ENCODE data around the gene SPEN.
A peak's percentile ranks its signal among the peaks of the same experiment; 100 is the strongest.
"Not testable (repeated sequence)": the region's sequence is repeated elsewhere in the genome, so short reads cannot be mapped to it uniquely, and the experiment has no call there.

The SPEN gene

DNA sequence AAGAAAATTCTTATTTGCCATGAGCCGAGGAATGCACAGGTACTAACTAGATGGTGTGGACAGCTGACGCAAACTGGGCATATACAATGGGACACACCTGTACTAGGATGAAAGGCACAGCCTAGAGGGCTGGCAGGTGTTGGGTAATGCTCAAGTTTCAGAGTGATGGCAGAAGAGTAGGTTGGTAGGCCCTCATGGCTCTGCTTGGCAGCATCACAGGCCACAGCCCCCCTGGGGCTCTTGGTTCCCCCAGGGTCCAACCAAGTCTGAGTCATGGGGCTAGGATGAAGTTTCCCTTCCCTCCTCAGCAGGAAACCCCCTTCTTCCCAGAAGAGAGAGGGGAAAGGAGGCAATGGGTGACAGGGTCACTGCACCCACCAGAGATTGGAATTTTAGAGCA, 35.2 kb downstream of the SPEN start:
- Histone ChIP-seq H3K9me3 (ENCODE audit: low read depth, low read length) (no peaks in the 10 kb centered on the region), H3K27ac (peak overlapping the region; percentile 81), H3K9ac (ENCODE audit: insufficient read length) (no peak overlapping the region), H3K4me3 (no peak overlapping the region), H3K36me3 (ENCODE audit: insufficient read depth, low read length) (peaks cover 14% of the 10 kb centered on the region)
- TF ChIP-seq FOXP2 (optimal IDR thresholded peaks at IDR 0.05; ENCODE audit: control extremely low read depth, extremely low read length, insufficient read depth) (no peak), POLR2AphosphoS5 (IDR thresholded peaks at IDR 0.05; ENCODE audit: borderline replicate concordance, low read depth, low read length) (no peak), EZH2 (IDR thresholded peaks at IDR 0.05) (no peak)
- no peak for DNase-seq (ENCODE audit: low read depth, low spot score)

DNA sequence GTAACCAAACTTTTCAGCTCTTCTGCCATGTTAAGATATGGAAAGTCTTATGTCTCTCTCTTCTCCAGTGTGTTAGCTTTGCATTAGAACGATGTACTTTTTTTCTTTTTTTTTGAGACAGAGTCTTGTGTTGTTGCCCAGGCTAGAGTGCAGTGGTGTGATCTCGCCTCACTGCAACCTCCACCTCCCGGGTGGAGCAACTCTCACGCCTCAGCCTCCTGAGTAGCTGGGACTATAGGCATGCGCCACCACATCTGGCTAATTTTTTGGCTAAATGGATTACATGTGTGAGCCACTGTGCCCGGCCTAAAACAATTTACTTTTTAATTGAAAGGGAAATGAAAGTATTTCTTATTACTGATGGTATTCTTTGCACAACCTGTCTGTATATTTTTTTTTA, 35.8 kb downstream of the SPEN start:
- Histone ChIP-seq H3K36me3 (ENCODE audit: insufficient read depth, low read length) (peaks cover 8% of the 10 kb centered on the region), H3K27ac (peak overlapping the region; percentile 81), H3K9ac (ENCODE audit: insufficient read length) (no peak overlapping the region), H3K4me3 (no peak overlapping the region), H3K9me3 (ENCODE audit: low read depth, low read length) (no peaks in the 10 kb centered on the region)
- no peak for TF ChIP-seq FOXP2 (optimal IDR thresholded peaks at IDR 0.05; ENCODE audit: control extremely low read depth, extremely low read length, insufficient read depth)
- TF ChIP-seq EZH2 (IDR thresholded peaks at IDR 0.05): no peak
- no peak for TF ChIP-seq POLR2AphosphoS5 (IDR thresholded peaks at IDR 0.05; ENCODE audit: borderline replicate concordance, low read depth, low read length)
- no peak for DNase-seq (ENCODE audit: low read depth, low spot score)

DNA sequence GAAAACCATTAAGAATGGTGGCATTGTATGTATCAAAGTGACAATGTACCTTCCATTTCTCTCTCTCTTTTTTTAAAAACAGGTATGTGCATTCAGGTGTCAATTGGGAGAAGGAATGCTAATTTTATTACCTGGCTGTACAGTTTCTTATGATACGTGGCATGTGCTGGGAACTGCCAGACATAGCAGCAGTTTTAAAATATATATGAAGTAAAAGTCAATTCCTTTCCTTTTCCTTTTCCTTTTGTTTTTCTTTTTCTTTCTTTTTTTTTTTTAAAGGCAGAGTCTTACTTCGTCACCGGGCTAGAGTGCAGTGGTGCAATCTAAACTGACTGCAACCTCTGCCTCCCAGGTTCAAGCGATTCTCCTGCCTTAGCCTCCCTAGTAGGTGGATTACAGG, 37.0 kb downstream of the SPEN start:
- Histone ChIP-seq H3K9ac (ENCODE audit: insufficient read length) (no peak overlapping the region), H3K9me3 (ENCODE audit: low read depth, low read length) (no peaks in the 10 kb centered on the region), H3K36me3 (ENCODE audit: insufficient read depth, low read length) (peaks cover 9% of the 10 kb centered on the region), H3K4me3 (no peak overlapping the region), H3K27ac (peak overlapping the region; percentile 94)
- DNase-seq (ENCODE audit: low read depth, low spot score): no peak
- no peak for TF ChIP-seq POLR2AphosphoS5 (IDR thresholded peaks at IDR 0.05; ENCODE audit: borderline replicate concordance, low read depth, low read length)
- TF ChIP-seq EZH2 (IDR thresholded peaks at IDR 0.05): no peak
- no peak for TF ChIP-seq FOXP2 (optimal IDR thresholded peaks at IDR 0.05; ENCODE audit: control extremely low read depth, extremely low read length, insufficient read depth)

DNA sequence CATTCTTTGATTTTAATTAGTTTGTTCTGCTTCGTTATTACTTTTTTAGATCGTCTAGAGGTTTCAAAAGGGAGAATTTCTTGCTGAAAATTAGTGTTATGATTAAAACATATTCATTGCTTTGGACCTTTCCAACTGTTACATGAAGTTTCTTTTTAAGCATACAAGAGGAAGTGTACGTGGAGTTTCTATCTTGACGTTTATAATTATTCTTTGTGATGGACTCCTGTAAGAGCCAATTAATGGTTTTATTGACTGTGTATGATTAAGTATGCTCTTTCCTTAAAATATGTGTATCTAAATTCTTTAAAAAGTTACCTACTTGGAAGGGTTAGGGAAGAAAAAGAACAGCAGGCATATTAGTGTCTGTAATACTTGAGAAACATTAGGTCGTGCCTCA, 37.8 kb downstream of the SPEN start:
- Histone ChIP-seq H3K4me3 (peak overlapping the region; percentile 75), H3K27ac (peak overlapping the region; percentile 94), H3K9me3 (ENCODE audit: low read depth, low read length) (no peaks in the 10 kb centered on the region), H3K9ac (ENCODE audit: insufficient read length) (peak overlapping the region; percentile 69), H3K36me3 (ENCODE audit: insufficient read depth, low read length) (peaks cover 17% of the 10 kb centered on the region)
- DNase-seq (ENCODE audit: low read depth, low spot score): no peak
- TF ChIP-seq EZH2 (IDR thresholded peaks at IDR 0.05) (no peak), FOXP2 (optimal IDR thresholded peaks at IDR 0.05; ENCODE audit: control extremely low read depth, extremely low read length, insufficient read depth) (no peak), POLR2AphosphoS5 (IDR thresholded peaks at IDR 0.05; ENCODE audit: borderline replicate concordance, low read depth, low read length) (no peak)

DNA sequence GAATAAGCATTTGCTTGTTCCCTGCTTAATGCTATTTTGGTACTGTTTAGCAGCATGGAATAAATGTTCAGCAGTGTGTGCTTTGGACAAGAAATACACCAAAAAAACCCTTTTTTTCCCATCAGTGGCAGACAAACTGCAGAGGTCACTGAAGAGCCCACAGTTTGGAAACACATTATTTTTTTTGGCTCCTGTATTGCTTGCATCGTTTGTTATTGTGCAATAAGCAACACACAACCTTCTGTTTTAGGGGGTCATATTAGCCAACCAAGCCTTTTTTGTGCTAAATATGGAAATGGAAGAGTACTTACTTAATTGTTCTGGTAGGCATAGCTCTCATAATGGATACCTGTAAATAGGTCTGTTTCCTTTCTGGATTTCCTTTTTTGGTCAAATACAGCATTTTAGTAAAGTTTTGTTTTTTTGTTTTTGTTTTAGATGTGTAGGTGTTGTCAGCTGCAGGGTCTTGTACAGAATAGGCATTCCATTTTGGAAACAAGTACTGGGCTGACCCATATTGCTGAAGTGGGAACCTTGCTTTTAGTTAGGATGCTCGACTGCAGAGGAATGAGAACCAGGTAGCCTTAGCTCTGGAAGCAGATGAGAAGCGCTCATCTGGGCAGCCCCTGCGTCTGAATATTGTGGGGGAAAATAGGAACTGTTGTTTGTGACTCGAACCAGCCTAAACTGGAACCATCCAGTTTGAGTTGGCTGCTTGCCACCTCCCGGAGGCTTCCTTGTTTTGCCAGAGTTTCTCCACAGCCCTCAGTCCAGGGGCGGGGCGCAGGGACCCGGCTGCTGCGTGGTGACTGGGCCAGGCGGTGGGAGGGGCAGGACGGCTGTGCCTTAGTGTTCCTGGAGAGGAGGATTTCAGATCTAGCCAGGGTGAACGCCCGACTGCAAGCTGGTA, 38.4 kb downstream of the SPEN start:
- H3K36me3 ChIP-seq (ENCODE audit: insufficient read depth, low read length): peaks cover 21% of the 10 kb centered on the region
- no peaks in the 10 kb centered on the region for H3K9me3 ChIP-seq (ENCODE audit: low read depth, low read length)
- peak overlapping the region; percentile 69 for H3K9ac ChIP-seq (ENCODE audit: insufficient read length)
- TF ChIP-seq POLR2AphosphoS5 (IDR thresholded peaks at IDR 0.05; ENCODE audit: borderline replicate concordance, low read depth, low read length): no peak; the same call in 1 of the 2 replicates
- no peak for TF ChIP-seq EZH2 (IDR thresholded peaks at IDR 0.05)
- TF ChIP-seq FOXP2 (optimal IDR thresholded peaks at IDR 0.05; ENCODE audit: control extremely low read depth, extremely low read length, insufficient read depth): no peak
- peak overlapping the region; percentile 94 for H3K27ac ChIP-seq
- H3K4me3 ChIP-seq: peak overlapping the region; percentile 75
- DNase-seq (ENCODE audit: low read depth, low spot score): peak; percentile 79

DNA sequence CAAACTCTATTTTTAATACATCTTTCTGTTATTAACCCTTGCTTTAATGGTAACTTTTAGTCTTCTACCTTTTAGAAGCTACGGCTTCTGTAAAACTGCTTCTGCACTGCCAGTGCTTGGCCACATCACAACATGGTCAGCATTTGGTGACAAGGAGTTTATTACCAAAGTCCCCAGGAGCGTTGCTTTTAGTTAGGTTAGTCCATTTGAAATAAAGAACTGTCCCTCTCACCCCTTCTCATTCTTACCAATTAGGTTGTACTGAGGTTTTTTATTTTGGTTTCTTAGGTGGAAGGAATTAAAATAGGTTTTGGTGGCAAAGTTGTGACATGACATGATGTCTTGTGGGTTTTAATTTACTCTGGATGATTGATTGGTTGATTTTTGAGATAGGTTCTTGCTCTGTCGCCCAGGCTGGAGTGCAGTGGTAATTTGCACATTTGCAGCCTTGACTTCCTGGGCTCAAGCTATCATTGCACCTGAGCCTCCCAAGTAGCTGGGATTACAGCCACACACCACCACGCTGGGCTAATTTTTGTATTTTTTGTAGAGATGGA, 39.2 kb downstream of the SPEN start:
- peak overlapping the region; percentile 27 for H3K9ac ChIP-seq (ENCODE audit: insufficient read length)
- no peak for DNase-seq (ENCODE audit: low read depth, low spot score)
- H3K27ac ChIP-seq: peak overlapping the region; percentile 70; the same call in 1 of the 2 replicates
- peak overlapping the region; percentile 75 for H3K4me3 ChIP-seq
- peaks cover 18% of the 10 kb centered on the region for H3K36me3 ChIP-seq (ENCODE audit: insufficient read depth, low read length)
- TF ChIP-seq POLR2AphosphoS5 (IDR thresholded peaks at IDR 0.05; ENCODE audit: borderline replicate concordance, low read depth, low read length): no peak
- no peak for TF ChIP-seq FOXP2 (optimal IDR thresholded peaks at IDR 0.05; ENCODE audit: control extremely low read depth, extremely low read length, insufficient read depth)
- no peak for TF ChIP-seq EZH2 (IDR thresholded peaks at IDR 0.05)
- no peaks in the 10 kb centered on the region for H3K9me3 ChIP-seq (ENCODE audit: low read depth, low read length)

DNA sequence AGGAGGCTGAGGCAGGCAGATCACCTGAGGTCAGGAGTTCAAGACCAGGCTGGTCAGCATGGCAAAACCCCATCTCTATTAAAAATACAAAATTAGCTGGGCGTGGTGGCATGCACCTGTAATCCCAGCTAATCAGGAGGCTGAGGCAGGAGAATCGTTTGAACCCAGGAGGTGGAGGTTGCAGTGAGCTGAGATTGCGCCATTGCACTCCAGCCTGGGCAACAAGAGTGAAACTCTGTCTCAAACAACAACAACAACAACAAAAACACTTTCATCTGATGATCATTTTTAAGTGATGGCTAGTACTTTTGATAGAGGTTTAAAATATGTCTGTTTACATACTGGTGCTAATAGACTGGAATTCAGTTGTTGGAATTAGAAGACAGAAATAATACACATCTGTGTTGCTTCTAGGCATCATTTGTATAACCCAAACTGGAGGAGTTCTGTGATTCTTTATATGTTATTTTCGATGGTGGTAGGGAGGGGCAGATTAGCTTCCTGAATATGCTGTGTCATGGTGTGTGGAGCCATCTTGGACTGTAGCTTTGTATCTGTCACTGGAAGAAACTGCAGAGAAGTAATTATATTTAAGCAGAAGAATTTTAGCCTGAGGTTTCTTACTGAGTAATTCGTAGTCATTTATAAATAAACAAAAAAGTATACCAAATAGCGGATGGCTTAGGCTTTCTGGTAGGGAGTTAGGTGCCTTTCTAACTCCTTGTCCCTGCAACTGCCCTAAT, 45.5 kb downstream of the SPEN start:
- H3K9me3 ChIP-seq (ENCODE audit: low read depth, low read length); H3K4me3 ChIP-seq: not testable (repeated sequence)
- H3K36me3 ChIP-seq (ENCODE audit: insufficient read depth, low read length): peaks cover 31% of the 10 kb centered on the region
- H3K27ac ChIP-seq: peak overlapping the region; percentile 86
- DNase-seq (ENCODE audit: low read depth, low spot score): peak; percentile 39
- peak overlapping the region; percentile 42 for H3K9ac ChIP-seq (ENCODE audit: insufficient read length)

DNA sequence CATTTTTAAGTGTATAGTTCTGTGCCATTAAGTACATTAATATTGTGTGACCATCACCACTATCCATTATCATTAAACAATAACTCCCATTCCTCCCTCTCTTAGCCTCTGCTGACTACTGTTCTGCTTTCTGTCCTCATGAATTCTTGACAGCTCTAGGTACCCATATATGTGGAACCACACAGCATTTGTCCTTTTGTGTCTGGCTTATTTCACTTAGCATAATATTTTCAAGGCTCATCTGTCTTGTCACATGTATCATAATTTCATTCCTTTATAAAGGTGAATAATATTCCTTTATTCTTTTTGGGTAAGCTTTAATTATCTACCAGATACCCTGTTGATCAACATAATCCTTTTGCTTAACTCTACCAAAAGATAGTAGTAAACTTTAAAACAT, 47.7 kb downstream of the SPEN start:
- Histone ChIP-seq H3K4me3 (no peak overlapping the region), H3K27ac (no peak overlapping the region), H3K9ac (ENCODE audit: insufficient read length) (no peak overlapping the region), H3K36me3 (ENCODE audit: insufficient read depth, low read length) (peaks cover 31% of the 10 kb centered on the region), H3K9me3 (ENCODE audit: low read depth, low read length) (no peaks in the 10 kb centered on the region)
- no peak for DNase-seq (ENCODE audit: low read depth, low spot score)
- TF ChIP-seq FOXP2 (optimal IDR thresholded peaks at IDR 0.05; ENCODE audit: control extremely low read depth, extremely low read length, insufficient read depth) (no peak), EZH2 (IDR thresholded peaks at IDR 0.05) (no peak), POLR2AphosphoS5 (IDR thresholded peaks at IDR 0.05; ENCODE audit: borderline replicate concordance, low read depth, low read length) (no peak)

DNA sequence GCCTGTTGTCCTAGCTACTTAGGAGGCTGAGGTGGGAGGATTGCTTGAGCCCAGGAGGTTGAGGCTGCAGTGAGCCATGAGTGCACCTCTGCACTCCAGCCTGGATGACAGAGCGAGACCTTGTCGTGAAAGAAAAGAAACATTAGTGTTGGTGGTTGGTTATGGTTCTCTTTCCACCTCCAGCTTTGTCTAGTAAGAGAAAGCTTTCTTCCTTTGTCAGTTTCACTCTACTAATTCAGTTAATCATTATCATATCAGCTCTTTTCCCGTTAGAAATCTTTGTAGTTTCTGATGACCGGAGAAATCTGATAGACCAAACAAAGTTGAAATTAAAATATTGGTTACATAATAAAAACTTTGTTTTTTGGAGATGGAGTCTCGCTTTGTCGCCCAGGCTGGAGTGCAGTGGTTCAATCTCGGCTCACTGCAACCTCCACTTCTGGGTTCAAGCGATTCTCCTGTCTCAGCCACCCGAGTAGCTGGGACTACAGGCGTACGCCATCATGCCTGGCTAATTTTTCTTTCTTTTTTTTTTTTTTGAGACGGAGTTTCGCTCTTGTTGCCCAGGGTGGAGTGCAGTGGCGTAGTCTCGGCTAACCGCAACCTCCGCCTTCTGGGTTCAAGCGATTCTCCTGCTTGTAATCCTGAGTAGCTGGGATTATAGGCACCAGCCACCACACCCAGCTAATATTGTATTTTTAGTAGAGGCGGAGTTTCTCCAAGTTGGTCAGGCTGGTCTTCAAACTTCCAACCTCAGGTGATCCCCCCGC, 49.5 kb downstream of the SPEN start:
- not testable (repeated sequence) for H3K9ac ChIP-seq (ENCODE audit: insufficient read length); H3K9me3 ChIP-seq (ENCODE audit: low read depth, low read length); DNase-seq (ENCODE audit: low read depth, low spot score); H3K27ac ChIP-seq; H3K4me3 ChIP-seq
- peaks cover 23% of the 10 kb centered on the region for H3K36me3 ChIP-seq (ENCODE audit: insufficient read depth, low read length)
